NT2/D1 (cell line): ENCODE data around the gene CDKN1C.

Experiments
- DNase-seq: peaks from one replicate; pipeline ENCODE4 v3.0.0-alpha.2; 2011; ENCODE audit warnings: low read depth, low spot score
- H3K27me3 ChIP-seq: 2 replicates; pipeline ENCODE4 v1.6.0; 2011; ENCODE audit warnings: mild to moderate bottlenecking; ENCODE audit not compliant: insufficient read length, insufficient read depth
- H3K36me3 ChIP-seq: 2 replicates; pipeline ENCODE4 v1.6.1; 2011; ENCODE audit warnings: mild to moderate bottlenecking, low read length, mixed read lengths; ENCODE audit not compliant: insufficient read depth, insufficient read length
- H3K4me1 ChIP-seq: 2 replicates; pipeline ENCODE4 v1.5.1; 2011; ENCODE audit not compliant: insufficient read depth, insufficient read length
- H3K4me3 ChIP-seq: 2 replicates; pipeline ENCODE4 v1.5.1; 2011; ENCODE audit warnings: low read depth; ENCODE audit not compliant: insufficient read length
- H3K9ac ChIP-seq: 2 replicates; pipeline ENCODE4 v1.6.0; 2011; ENCODE audit warnings: low read depth; ENCODE audit not compliant: insufficient read length
- H3K9me3 ChIP-seq: 2 replicates; pipeline ENCODE4 v1.5.1; 2011; ENCODE audit warnings: mild to moderate bottlenecking, low read length; ENCODE audit not compliant: insufficient read depth
- SUZ12 ChIP-seq: IDR thresholded peaks from 2 replicates; pipeline ENCODE4 v1.6.1; 2011; ENCODE audit not compliant: insufficient read length, insufficient read depth; ENCODE audit errors: extremely low read depth
- YY1 ChIP-seq: IDR thresholded peaks from 2 replicates; pipeline ENCODE4 v1.6.1; 2011; ENCODE audit not compliant: insufficient read length, insufficient read depth
- ZNF274 ChIP-seq: IDR thresholded peaks from 2 replicates; pipeline ENCODE4 v1.6.1; 2011; ENCODE audit warnings: mild to moderate bottlenecking, low read depth, low read length

CDKN1C gene

GRCh38 chr11:2889362-2890273, 4.0 kb upstream of the CDKN1C start:
- H3K36me3 ChIP-seq: no peaks in the 10 kb centered on the region
- peaks cover 38% of the 10 kb centered on the region for H3K4me1 ChIP-seq
- no peak for DNase-seq
- TF ChIP-seq SUZ12: no peak
- TF ChIP-seq ZNF274: no peak
- no peak for TF ChIP-seq YY1
- no peak overlapping the region for H3K9ac ChIP-seq
- no peak overlapping the region for H3K4me3 ChIP-seq
- peaks cover 46% of the 10 kb centered on the region for H3K27me3 ChIP-seq
- H3K9me3 ChIP-seq: peaks cover 1% of the 10 kb centered on the region; the same call in 1 of the 2 replicates

- DNase-seq: peak; percentile 76
- Histone ChIP-seq H3K9ac (peak overlapping the region; percentile 59), H3K4me1 (peaks cover 38% of the 10 kb centered on the region), H3K9me3 (no peaks in the 10 kb centered on the region), H3K27me3 (peaks cover 47% of the 10 kb centered on the region), H3K36me3 (no peaks in the 10 kb centered on the region), H3K4me3 (no peak overlapping the region)
- TF ChIP-seq ZNF274: no peak
- TF ChIP-seq YY1: no peak
- TF ChIP-seq SUZ12: no peak
Measured at GRCh38 chr11:2888266-2888968, 2.8 kb upstream of the CDKN1C start.

DNA sequence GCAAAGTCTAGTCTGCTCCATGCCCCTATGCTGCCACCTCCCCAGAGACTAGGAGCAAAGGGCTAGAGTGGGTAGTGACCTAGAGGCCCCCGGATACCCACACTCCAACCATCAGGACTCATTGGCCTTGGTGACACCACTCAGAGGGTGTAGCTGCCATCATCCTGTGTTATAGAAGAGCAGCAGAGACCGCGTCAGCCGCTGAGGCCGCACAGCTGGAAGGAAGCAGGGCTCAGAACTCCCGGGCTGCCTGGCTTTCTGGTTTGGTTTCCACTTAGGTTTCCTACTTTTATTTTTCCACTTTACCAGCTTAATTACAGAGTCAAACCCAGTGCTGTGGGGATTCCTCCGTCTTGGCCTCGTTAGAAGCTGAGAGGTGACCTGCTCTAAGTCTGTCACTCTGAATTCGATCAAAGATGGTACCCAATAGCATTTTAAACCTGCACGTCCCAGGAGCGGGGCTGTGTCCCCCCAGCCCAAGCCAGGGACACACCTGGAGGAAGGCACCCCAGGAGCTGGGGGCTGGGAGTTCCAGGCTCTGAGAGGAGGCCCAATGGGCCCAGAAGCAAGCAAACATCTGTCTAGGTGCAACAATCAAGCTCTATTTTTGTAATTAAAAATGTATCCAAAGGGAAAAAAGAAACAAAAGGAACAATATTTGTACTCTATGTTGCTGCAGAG, 2.1 kb upstream of the CDKN1C start:
- peaks cover 8% of the 10 kb centered on the region for H3K36me3 ChIP-seq
- no peak for TF ChIP-seq ZNF274
- TF ChIP-seq YY1: no peak
- no peak for TF ChIP-seq SUZ12
- no peaks in the 10 kb centered on the region for H3K9me3 ChIP-seq
- H3K27me3 ChIP-seq: peaks cover 49% of the 10 kb centered on the region
- no peak overlapping the region for H3K9ac ChIP-seq
- no peak overlapping the region for H3K4me3 ChIP-seq
- DNase-seq: no peak
- peaks cover 42% of the 10 kb centered on the region for H3K4me1 ChIP-seq

GRCh38 chr11:2886936-2887335, 1.4 kb upstream of the CDKN1C start:
- peak overlapping the region; percentile 72 for H3K9ac ChIP-seq
- no peak overlapping the region for H3K4me3 ChIP-seq
- peaks cover 44% of the 10 kb centered on the region for H3K4me1 ChIP-seq
- peaks cover 8% of the 10 kb centered on the region for H3K36me3 ChIP-seq
- no peaks in the 10 kb centered on the region for H3K9me3 ChIP-seq
- no peak for DNase-seq
- H3K27me3 ChIP-seq: peaks cover 52% of the 10 kb centered on the region
- TF ChIP-seq YY1: no peak
- TF ChIP-seq SUZ12: no peak
- no peak for TF ChIP-seq ZNF274

DNA sequence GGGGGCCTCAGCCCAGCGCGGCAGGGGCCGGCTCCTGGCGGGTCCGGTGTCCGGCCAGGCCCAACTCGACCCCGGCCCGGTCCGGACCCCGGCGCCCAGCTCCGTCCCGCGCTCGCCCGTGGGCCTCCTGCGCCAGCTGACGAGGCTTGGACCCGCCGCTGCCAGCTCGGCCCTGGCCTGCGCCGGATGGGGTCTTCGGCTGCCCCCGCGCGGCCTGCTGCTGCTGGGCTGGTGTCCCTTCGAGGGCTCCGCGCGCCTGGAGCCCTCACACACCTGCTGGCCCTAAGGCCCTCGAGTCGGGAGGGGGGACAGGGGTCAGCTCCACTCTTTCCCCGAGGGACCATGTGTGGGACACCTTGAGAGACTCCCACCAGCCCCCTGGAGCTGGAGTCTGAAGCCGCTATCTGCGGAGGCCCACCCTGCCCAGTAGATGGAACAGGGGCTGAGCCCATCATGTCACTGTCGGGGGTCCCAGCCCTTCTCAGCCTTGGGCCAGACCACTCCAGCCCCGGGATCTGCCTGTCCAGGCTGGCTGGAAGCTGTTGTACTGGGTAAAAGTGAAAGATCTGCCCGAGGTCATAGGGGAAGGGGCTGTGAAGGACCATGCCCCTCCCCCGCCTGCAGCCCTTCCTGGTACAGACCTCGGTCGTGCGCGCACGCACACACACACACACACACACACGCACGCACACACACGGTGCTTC, 768 bp upstream of the CDKN1C start:
- no peak for TF ChIP-seq SUZ12
- no peak for DNase-seq
- H3K36me3 ChIP-seq: peaks cover 8% of the 10 kb centered on the region
- peaks cover 58% of the 10 kb centered on the region for H3K27me3 ChIP-seq
- H3K9me3 ChIP-seq: no peaks in the 10 kb centered on the region
- peak overlapping the region; percentile 9 for H3K4me3 ChIP-seq
- H3K4me1 ChIP-seq: peaks cover 43% of the 10 kb centered on the region
- H3K9ac ChIP-seq: peak overlapping the region; percentile 72

DNA sequence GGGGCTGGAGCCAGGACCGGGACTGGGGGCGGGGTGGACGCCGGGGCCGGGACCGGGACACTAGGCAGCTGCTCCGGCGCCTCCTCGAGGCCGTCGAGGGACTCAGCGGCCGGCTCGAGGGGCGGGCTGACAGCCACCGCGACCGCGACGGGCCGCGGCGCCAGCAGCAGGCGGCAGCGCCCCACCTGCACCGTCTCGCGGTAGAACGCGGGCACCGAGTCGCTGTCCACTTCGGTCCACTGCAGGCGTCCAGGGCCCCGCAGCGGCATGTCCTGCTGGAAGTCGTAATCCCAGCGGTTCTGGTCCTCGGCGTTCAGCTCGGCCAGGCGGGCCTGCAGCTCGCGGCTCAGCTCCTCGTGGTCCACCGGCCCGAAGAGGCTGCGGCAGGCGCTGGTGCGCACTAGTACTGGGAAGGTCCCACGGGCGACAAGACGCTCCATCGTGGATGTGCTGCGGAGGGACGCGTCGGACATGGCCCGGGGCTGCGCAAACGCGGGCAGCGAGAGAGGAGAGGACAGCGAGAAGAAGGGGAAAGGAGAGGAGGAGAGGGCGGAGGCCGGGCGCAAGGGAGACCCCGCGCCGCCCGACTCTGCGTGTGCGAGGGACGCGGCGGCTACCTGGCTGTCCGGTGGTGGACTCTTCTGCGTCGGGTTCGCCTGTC, 428 bp downstream of the CDKN1C start:
- peak overlapping the region; percentile 94 for H3K9ac ChIP-seq
- peaks cover 35% of the 10 kb centered on the region for H3K4me1 ChIP-seq
- H3K36me3 ChIP-seq: peaks cover 8% of the 10 kb centered on the region
- peak overlapping the region; percentile 99 for H3K4me3 ChIP-seq
- peaks cover 70% of the 10 kb centered on the region for H3K27me3 ChIP-seq
- TF ChIP-seq YY1 (no peak), ZNF274 (no peak), SUZ12 (no peak)
- no peaks in the 10 kb centered on the region for H3K9me3 ChIP-seq
- no peak for DNase-seq
